NCI-H2107 (cell line): ENCODE measurements around the gene ZNF341.

Experiments used
- DNase-seq: peaks from one replicate; lab custom pipeline; 2025; lab: John Stamatoyannopoulos, UW

The ZNF341 gene

GRCh38 chr20:33702861-33703260, 28.9 kb upstream of the ZNF341 start:
- DNase-seq = no peak

- DNase-seq = no peak
These were observed 28.2 kb upstream of the ZNF341 start for GRCh38 chr20:33703498-33704137.

DNA sequence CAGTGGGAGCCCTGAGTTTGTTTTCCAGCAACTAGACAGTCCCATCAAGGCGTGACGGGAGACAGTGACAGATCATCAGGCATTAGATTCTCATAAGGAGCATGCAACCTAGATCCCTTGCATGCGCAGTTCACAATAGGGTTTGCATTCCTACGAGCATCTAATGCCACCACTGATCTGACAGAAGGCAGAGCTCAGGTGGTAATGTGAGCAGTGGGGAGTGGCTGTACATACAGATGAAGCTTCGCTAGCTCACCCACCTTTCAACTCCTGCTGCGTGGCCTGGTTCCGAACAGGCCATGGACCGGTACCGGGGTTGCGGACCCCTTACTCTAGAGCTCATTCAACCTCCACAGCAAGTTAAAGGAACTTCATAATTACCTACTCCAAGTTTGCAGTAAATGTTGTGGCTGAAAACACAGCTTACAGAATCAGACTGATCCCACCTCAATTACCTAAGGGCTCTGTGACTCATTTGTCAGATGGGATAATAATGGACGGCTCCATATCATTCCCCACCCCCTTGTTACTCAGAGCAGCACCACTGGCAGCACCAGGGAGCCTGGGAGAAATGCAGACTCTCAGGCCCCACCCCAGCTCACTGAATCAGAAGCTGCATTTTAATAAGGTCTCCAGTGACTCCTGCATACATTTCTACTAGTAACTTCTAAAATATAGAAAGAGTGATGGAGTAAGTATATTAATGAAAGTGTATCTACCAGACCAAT, 27.4 kb upstream of the ZNF341 start:
- DNase-seq = no peak

DNA sequence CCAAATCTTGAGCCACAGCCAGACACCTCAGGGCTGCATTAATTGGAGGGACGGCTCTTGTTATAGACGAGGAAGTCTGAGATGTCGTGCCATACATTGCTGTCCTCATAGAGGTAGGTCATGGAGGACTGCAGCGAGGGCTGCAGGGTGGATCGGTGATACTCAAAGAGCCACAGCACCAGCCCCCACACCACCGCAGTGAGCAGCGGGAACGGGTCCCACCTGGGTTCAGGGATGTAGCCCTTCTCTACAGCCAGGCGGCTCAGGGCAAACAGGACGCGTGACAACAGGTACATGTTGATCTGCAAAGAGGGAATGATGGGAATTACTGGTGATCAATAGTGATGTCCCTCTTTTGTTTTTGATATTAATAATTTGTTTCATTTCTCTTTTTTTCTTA, 24.1 kb upstream of the ZNF341 start:
- no peak for DNase-seq

- DNase-seq = no peak
These were observed 22.4 kb upstream of the ZNF341 start for GRCh38 chr20:33709398-33709797.

DNA sequence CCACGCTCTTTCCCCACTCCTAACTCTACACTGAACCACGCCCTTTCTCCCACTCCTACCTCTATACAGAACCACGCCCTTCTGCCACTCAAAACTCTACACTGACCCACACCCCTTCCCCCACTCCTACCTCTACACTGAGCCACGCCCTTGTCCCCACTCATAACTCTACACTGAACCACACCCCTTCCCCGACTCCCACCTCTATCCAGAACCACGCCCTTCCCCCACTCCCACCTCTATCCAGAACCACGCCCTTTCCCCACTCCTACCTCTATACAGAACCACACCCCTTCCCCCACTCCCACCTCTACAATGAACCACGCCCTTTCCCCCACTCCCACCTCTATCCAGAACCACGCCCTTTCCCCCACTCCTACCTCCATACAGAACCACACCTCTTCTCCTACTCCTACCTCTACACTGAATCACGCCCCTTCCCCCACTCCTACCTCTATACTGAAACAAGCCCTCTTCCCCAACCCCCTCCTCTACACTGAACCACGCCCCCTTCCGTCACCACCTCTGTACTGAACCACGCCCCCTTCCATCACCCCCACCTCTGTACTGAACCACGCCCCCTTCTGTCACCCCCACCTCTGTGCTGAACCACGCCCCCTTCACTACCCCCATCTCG, 21.8 kb upstream of the ZNF341 start:
- DNase-seq = no peak

- DNase-seq = no peak
These were observed 20.9 kb upstream of the ZNF341 start for GRCh38 chr20:33710681-33711445.

DNA sequence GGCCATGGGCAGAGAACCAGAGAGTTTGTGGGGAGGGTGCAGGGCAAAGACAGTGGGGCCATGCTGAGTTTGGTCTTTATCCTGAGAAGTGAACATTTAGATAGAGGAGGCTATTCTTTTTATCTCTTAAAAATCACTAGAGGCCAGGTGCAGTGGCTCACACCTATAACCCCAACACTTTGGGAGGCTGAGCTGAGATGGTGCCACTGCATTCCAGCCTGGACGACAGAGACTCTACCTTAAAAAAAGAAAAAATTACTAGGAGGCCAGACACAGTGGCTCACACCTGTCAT, 20.4 kb upstream of the ZNF341 start:
- DNase-seq = no peak

- DNase-seq = no peak
These were observed 17.9 kb upstream of the ZNF341 start for GRCh38 chr20:33713865-33714367.

- DNase-seq = no peak
These were observed 15.3 kb upstream of the ZNF341 start for GRCh38 chr20:33716498-33716897.

DNA sequence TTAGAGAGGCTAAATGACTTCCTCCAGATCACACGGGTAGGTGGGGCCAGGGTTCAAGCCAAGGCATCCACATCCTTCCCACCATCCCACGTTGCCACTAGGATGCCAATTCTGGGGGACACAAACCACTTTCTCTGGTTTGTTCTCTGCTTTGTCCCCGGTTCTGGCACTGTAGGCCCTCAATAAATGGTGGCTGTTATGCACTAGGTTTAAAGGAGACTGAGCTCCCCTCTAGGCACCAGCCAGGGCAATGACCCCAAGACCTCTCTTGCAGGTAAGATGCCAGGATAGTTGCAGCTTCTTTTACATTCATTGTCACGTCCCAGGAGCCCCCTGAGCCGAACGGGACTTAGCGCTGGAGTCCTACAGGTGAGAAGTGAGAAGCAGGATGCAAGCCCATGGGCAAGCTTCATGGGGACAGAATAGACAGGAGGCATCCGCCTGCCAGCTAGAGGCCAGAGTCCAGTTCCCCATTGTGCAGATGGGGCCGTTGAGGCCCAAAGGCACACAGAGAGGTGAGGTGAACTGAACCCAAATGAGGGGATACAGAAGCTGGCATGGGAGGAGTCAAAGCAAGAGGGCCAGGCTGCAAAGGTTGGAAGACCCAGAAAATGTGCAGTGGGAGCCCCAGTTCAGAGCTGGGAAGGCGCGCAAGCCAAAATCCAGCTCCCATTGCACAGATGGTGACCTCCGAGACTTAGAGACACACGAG, 12.4 kb upstream of the ZNF341 start:
- DNase-seq = no peak

GRCh38 chr20:33719989-33720709, 11.6 kb upstream of the ZNF341 start, which contains the start of gene PXMP4:
PXMP4 (minus strand) TSS chr20:33720310; CDS start chr20:33720207, 103 bp downstream.
- DNase-seq = peak; percentile 75

DNA sequence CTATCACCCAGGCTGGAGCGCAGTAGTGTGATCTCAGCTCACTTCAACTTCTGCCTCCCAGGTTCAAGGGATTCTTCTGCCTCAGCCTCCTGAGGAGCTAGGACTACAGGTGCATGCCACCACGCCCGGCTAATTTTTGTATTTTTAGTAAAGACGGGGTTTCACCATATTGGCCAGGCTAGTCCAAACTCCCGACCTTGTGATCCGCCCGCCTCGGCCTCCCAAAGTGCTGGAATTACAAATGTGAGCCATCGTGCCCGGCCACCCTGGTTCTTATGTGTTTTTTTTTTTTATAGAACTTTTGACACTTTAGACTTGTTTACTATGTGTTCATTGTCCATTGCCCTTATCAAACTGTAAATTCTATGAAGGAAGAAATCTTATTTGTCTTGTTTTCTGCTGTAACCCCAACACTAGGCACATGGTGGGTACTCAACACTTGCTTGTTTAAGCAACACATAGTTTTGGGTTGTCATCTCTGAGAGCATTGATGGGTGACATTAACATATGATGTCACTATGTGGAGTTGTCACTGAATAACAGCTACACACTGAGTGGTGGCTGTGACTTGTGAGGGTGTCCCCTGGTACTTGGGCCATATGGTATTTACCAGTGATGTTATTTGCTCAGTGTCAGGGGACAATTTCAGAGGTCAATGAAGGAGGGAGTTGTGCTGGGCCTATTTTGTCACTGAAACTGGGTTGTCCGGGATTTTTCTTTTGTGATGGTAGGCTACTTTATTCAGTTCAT, 10.2 kb upstream of the ZNF341 start:
- DNase-seq = no peak

GRCh38 chr20:33724439-33725094, 7.2 kb upstream of the ZNF341 start:
- DNase-seq = no peak

DNA sequence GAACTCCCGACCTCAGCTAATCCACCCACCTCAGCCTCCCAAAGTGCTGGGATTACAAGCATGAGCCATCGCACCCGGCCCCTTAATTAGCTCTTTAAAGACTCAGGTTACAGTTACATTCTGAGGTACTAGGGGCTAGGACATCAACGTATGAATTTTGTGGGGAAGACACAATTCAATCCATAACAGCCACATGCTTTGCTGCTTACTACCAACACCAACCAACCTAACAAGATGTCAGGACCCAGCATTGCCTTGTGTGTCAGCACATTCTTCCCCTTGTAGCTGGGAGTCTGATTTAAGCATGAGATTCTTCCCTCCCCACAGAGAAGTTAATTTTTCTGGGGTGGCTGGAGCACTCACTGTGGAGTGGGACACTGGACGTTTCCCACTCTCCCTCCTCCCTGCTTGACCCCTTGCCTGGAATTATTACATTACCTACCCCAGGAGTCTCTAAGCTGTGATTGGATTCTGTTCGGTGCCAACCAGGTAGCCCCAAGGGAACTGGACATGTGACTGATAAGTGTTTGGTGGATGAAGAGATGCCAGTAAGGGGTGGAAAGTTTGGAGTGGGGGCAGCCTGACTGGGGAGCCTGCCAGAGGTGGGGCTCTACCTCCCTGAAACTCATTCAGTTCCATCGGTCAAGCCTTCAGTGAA, 6.1 kb upstream of the ZNF341 start:
- DNase-seq = no peak

GRCh38 chr20:33727115-33727479, 4.7 kb upstream of the ZNF341 start:
- no peak for DNase-seq

- DNase-seq = no peak
These were observed 4.0 kb upstream of the ZNF341 start for GRCh38 chr20:33727806-33728205.

DNA sequence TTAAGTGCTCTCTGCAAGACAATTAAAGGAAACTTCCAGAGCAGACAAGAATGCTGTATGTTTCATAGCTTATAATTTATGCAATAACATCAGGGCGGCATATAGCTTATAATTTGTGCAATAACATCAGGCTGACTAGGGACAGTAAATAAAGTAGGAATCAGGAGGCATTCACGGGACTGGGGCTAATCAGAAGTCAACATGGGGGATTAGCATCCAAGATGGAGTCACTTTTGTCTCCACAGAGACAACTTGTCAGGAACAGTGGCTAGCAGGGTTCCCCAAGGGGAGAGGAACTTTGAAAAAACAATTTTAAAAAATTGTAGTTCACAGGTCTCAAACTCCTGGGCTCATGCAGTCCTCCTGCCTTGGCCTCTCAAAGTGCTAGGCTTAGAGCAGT, 3.3 kb upstream of the ZNF341 start:
- no peak for DNase-seq

DNA sequence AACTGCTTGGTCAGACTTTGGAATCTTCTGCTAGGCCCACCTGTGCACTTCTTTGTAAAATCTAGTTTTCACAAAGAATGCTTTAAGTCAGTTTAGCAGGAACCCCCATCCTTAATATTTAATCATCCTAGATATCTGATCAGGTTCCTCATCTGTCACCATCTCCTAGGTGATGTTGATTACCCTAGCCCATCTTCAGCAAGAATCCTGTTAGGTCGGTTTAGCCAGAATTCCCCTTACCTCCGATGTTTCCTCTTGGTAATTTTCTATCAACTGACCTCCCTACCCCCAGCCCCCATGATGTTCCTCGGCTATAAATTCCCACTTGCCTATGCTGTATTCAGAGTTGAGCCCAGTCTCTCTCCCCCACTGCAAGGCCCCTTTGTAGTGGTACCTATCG, 2.7 kb upstream of the ZNF341 start:
- no peak for DNase-seq
